ENCODE results near the gene CRTC2.

Gene CRTC2

DNA sequence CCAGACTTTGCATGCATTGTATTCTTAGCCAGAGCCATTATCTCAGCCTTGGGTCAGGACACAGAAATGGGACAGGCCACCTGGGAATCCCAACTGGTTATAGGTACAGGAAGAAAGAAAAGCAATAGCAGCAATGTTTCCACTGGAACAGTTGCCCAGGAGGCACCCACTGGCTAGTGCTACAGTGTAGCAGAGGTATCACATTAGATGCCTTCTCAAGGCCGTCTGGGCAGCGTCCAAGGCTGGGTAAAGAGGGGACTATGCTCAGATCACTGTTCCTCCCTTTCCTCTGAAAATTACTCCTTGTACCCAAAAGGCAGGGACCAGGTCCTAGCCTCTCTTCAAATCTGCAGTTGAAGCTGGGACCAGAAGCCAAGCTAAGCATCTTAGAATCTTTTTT, 11.9 kb upstream of the CRTC2 start:
- DNase-seq, result no peak

DNA sequence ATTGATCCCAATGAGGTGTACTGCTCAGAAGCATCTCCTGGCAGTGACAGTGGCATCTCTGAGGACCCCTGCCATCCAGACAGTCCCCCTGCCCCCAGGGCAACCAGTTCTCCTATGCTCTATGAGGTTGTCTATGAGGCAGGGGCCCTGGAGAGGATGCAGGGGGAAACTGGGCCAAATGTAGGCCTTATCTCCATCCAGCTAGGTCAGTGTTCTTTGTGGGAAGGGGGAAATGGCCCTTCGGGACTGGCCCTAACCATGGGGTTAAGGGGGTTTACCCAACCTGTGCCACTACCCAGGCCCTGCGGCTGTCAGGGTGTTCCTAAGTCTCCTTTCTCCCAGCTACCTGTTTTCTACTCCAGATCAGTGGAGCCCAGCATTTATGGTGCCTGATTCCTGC, 10.6 kb upstream of the CRTC2 start:
- no peak for DNase-seq

DNA sequence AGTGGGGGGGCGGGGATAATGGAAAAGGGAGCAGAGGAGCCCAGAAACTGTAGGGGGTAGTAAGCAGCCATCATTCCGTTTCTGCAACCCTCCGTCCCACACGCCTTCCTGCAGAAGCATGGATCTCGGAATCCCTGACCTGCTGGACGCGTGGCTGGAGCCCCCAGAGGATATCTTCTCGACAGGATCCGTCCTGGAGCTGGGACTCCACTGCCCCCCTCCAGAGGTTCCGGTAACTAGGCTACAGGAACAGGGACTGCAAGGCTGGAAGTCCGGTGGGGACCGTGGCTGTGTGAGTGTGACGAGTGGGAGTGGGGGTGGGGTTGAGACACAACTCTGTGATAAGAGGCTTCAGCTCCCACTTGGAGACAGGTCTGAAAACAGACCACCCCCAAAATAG, 10.0 kb upstream of the CRTC2 start:
- DNase-seq, result peak; percentile 19

DNA sequence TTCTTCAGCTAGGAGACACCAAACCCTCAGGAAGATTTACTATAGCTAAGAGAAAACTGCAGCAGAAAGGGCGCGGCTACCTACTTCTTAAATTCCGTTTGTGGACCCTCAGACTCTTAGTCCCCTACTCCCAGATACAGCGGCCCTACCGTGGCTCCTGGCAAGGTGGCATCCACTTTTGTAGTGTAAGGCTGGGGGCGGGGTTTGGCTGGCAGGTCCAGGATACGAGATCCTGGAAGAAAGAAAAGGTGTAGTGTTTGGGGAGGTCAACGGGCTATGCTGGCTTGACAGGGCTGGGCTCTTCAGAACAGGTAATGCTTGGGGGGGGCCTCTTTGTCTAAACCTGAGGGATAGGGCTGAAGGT, 9.6 kb upstream of the CRTC2 start:
- no peak for DNase-seq

DNA sequence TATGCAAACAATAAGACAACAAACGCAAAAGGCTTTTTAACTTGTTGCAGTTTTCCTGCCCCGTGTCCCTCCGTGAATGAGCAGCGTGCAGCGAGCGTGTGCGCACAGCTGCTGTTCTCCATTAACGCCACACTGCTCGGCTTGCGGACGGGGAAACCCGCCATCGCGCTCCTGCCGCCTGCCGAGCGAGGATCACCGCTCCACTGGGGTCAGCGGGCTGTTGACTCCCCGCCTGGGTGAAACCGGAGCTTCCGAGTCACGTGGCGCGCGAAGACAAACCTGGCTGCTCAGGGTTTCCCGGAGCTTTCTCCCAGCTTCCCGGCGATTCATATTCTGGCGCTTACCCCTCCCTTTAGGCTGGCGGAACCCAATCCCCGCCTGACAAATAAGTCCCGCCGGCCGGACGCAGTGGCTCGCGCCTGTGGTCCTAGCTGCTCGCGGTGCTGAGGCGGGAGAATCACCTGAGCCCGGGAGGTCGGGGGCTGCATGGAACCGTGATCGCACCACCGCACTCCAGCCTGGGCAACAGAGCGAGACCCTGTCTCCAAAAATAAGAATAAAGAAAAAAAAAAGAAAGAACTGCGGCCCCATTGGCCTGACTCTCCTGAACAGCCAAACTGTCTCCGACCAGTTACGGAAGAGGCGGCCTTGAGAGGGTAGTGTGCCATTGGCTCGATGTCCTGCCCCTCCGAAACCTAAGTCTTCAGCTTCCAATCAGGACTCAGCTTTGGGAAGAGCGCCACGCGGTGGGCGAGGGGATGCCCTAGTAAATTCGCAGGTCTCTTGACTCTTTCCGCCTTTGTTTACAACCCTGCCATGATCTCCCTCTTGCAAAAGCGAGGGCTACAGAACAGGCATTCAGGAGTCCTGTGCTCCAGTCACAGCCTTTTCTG, 8.9 kb upstream of the CRTC2 start, which contains the start of gene CREB3L4:
Gene CREB3L4, plus strand, starts transcription at position 796 of the 893 bp plus-strand sequence. CDS start 624 bp downstream, outside the sequence.
- DNase-seq, result peak; percentile 99

DNA sequence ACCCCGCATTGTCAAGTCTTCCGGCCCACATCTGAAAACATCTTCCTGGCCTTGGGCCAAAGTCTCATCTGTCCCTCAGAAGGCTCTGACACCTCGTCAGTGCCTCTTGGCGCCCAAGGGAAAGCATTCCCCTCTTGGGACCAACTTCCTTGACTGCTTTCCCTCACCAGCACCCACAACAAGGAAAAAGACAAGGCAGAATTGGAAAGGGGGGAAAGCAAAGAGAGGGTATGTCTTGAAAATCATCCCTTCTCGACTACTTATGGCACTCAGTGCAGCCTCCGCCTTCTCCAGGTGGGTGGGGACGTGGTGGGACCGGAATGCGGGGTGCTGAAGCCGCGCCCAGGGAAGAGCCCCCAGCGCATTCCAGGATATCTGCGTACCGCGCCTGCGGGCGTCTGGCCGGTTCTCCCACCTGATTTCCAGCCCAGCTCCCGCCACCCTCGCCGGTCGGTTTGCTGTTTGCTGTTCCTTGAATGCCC, 5.5 kb upstream of the CRTC2 start:
- no peak for DNase-seq

DNA sequence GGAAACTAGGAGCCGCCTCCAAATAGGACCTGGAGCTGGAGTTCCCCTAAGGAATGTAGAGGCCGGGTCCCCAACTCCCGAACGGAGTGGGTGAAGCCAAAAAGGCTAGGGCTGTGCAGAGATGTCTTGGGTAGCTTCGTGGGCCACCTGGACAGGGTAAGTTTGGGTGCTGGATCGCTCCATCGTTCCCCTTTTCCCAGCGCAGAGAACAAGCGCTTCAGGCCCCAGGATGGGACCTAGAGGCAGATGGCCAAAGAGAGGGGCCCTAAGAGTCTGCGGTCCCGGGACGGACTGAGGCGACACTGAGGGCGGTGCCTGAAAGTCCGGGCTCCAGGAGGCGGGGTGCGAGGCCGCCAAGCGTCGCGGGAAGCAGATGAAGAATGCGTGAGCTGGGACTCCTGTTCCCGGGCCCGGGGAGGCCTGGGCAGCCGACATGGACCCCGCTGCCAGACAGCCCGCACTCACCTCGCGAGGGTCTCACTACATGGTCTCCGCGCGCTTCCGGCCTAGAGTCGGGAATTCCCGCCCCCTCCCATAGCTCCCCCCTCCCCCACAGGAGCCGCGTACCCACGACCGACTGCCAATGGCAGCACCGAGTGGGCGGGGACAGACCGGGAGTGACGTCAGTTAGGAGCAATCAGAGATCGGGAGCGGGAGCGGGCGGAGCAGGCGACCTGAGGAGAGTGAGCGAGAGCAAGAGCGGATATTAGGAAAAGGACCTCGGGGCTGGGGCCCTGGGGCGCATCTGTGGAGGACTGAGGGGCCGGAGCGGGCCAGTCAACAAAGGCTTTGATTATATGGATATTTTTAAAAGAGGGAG, 4.8 kb upstream of the CRTC2 start, which contains the start of gene SLC39A1:
Gene SLC39A1, minus strand, starts transcription at position 508 of the 820 bp plus-strand sequence. CDS start 822 bp downstream, outside the sequence.
- peak; percentile 97 for DNase-seq

DNA sequence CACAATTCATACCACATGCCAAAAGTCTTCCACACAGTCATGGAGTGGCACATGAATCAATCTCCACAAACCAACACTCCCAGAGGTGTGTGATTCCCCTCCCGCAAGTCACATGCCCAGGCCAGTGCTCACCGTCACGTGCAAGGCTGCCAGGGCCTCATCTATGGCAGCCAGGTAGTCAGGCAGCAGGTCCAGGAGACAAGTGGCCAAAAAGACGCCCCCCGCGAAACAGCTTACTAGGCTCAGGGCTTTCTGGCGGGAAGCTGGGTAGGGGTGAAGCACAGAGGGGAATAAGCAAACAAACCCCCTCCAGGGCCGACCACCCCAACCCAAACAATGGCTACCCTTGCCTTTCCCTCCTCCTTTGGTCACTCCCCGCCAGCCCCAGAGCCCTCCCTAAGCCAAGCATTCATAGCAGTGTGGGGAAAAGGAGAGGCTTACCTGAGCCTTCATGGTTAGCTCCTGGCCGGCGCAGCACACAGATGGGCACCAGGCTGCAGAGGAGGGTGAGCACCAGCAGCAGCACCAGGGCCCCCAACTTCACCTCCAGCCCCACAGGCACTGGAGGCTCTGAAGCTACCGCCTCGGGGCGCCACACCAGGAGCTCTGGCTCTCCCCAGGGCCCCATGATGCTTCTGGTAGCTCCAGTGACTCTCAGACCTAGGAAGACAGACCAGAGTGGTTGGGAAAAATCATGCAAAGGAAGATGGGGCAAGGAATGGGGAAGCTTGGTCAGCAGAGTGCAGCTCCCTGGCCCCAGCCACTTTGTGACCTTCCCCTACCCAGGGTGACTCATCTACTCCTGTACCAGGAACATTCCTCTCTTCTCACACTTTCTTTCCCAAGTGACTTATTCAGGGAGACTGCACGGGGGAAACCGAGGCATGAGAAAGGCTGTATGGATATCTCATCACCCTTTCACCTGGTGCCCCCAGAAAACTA, 3.9 kb upstream of the CRTC2 start:
- no peak for DNase-seq

DNA sequence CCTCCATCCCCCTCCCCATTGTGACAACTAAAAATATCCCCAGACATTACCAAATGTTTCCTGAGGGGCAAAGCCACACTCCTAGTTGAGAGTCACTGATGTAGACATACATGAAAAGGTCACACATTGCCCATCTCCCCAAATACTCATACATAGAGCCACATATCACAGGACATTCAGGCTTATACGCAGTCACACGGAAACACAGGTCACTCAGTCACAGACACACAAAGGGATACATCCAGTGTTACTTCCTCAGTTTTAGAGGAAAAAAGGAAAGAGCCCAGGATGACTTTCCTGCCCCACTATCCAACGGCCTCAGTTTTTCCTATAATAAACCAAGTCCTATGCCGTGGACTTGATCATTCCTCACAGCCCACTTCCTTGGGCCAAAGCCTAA, 3.0 kb upstream of the CRTC2 start:
- DNase-seq, result no peak

DNA sequence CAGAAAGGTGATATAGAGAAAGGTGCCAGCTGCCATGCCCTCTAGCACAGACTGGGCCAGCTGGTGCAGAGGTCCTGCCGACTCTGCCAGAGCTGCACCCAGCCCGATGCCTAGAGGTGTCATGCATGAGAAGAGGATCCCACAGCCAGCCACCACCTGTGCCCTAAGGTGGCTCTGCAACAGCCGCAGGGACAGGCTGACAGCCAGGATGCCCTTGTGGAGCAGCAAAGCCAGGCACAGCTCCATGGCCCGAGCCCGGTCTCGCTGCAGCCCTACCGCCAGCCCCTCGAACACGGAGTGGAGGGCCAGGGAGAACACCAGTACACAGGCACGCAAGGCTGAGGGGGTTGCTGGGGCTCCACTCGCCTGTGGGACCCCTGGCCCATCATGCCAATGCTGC, 1.8 kb upstream of the CRTC2 start:
- no peak for DNase-seq

DNA sequence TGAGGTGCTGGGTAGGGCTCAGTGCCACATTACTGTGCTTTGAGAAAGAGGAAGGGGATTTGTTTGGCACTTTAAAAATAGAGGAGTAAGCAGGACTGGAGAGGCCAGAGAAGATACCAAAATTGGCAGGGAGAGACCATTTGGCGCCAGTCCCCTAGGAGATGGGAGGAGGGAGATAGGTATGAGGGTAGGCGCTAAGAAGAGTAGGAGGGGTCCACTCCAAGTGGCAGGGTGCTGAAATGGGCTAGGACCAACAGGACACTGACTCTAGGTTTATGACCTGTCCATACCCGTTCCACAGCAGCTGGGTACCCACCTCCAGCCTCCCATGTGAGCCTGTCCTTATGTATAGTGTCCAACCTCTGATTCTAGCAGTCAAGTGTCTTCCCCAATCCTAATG, 1.0 kb upstream of the CRTC2 start:
- DNase-seq, result peak; percentile 35

DNA sequence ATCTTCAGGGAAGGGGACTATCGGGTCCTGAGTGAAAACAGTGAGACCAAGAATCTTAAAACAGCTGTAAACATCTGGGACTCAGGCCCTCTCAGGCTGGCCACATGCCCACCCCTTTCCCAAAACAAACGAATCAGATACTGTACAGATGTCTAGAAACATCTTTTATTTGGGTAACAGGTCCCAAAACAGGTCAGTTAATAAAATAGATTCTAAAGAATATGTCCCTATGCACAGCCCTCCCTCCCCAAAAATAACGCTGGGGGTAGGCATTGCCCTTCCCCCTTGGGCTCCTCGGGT, 499 bp upstream of the CRTC2 start:
- no peak for DNase-seq

DNA sequence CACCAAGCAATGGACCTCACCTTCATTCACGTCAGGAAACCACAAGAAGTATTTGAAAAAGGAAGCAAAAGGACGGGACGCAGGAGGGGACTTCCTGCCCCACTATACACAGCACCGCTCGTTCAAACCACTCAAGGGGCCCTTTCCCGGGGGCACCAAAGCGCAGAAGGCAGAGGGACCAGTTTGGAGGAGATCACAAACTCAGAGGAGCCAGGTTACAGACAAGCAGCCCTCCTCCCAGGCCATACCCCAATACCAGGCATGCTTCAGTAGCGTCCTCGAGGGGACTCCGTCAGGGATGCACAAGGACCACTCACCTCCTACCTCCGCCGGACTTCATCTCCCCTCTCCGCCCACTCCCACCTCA, 685 bp downstream of the CRTC2 start:
- DNase-seq, result no peak

DNA sequence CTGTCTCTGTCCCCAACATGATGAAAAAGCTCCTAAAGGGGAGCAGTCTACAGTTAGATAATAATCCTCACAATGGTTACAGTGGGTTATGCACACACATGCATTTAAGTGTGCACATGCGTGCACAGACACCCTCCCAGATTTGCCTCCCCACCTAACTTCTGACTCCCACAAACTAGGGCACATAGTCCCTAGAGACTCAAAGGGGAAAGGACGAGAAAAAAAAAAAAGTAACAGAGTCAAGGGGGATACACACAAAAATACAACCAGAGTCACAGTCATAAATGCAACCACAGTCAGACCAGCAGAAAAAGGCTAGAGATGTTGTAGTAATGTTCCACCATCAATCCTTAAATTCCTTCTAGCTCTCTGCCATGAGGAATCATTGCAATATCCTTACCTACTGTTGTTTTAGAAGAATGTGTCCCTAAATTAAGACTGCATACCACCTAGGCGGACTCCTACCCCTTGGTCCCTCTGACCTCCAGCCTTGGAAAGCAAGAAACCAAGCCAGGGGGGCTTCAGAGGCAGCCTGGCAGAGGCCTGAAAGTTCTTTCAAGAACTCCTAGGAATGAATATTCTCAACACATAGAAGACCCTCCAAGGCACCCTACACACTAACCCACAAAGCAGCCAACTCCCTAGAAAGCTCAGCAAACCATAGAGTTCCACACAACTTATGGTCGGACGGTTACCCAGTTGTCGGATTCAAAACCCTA, 1.3 kb downstream of the CRTC2 start:
- no peak for DNase-seq

DNA sequence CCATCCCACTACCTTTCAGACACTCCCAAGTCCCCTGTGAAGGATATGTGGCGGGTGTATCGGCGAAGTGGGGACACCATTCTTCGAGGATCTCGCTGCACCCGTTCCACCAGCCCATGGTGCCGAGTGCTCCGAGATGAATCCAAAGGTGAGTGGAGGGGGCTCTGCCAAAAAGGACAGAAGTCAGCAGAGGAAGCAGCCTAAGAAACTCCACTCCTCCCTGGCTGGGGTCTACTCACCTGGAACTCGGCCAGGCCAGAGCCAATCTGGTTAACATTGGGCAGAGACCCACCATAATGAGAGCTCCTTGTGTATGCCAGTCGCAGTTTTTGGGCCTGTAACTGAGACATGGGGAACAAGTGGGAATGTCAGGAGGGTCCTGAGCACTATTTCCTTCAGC, 3.6 kb downstream of the CRTC2 start:
- DNase-seq, result no peak

DNA sequence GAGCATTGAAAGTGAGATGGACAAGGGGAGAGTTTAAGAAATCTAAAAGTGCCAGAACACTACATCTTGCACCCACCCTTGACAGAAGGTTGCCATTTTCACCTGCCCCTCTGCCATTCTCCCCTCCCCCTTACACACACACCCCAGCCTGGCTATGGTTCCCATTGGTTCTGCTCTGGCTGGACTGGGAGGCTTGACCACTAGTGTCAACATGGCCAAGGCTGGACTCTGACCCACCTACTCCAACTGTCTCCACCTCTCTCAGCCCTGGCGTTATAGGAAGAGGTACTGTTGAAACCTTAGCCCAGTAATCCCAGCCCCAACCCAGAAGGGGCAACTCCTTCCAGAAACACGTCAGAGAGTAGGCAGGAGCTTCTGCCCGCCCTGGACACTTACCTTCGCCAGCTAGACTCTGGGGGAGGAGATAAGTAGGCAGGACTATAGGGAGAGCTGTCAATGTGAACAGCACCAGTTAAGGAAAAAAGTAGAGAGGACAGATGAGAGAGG, 4.5 kb downstream of the CRTC2 start:
- no peak for DNase-seq

DNA sequence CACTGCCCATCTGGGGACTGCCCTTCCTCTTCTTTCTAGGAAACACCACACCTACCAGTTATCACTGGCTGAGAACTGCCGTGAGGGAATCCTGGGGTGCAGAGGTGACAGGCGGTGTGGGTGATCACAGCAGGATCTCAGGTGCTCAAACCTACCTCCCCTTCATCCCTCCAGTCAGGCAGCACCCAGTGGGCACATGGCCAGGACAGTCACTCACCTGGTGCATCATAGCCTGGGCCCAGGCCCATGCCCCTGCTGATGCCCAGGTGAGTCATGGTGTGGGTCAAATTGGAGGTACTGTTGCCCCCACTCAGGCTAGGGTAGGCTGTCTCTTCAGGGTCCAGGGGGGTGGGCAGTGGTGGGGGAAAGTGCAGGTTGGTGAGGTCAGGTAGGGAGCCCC, 6.6 kb downstream of the CRTC2 start:
- DNase-seq, result no peak

DNA sequence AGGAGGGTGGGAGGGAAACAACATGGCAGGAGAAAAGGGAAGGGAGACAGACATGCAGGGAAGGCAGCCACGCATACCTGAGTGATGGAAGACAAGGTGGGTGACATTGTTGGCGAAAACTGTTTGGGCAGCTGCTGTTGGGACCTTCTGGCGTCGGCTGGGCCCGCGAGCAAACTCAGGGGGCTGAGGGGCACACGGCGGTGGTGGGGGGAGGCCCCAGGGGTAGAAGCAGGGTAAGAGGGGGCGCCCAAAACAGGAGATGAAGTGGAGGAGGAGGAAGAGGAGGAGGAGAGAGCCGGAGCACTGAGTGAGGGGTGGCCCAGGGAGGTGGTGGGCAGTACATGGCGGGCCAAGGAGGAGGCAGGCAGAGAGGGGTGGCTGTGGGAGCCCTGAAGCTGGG, 7.2 kb downstream of the CRTC2 start:
- DNase-seq, result no peak

DNA sequence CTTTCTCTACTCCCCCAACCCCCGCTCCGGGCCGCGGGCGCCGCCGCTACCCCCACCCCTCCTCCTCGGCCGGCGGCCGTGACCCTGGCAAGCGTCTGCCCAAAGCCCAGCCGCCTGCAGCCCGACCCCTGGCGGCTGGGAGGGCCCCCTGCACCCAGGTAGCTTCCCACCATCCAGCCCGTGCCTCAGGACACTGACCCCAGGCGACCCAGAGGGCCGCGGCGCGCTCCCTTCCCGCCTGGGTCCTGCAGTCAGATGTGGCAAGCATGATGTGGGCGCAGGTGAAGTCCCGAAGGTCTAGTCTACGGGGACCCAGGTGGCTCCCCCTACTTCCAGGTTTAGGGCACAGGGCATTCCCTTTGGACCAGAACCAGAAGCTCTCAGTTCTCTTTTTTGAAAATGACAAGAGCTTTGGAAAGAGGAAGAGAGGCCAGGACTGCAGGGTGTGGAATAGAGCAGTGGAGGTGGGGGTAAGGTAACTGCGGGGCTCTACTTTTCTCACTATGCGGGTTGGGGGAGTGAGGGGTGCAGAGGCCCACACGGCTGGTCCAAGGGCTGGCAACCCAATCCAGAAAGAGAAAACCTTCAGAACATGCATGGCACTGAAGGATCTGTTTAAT, 11.7 kb downstream of the CRTC2 start, which contains the start of gene DENND4B:
Gene DENND4B, minus strand, starts transcription at position 97 of the 620 bp plus-strand sequence. CDS start 2,344 bp downstream, outside the sequence.
- peak; percentile 84 for DNase-seq

DNA sequence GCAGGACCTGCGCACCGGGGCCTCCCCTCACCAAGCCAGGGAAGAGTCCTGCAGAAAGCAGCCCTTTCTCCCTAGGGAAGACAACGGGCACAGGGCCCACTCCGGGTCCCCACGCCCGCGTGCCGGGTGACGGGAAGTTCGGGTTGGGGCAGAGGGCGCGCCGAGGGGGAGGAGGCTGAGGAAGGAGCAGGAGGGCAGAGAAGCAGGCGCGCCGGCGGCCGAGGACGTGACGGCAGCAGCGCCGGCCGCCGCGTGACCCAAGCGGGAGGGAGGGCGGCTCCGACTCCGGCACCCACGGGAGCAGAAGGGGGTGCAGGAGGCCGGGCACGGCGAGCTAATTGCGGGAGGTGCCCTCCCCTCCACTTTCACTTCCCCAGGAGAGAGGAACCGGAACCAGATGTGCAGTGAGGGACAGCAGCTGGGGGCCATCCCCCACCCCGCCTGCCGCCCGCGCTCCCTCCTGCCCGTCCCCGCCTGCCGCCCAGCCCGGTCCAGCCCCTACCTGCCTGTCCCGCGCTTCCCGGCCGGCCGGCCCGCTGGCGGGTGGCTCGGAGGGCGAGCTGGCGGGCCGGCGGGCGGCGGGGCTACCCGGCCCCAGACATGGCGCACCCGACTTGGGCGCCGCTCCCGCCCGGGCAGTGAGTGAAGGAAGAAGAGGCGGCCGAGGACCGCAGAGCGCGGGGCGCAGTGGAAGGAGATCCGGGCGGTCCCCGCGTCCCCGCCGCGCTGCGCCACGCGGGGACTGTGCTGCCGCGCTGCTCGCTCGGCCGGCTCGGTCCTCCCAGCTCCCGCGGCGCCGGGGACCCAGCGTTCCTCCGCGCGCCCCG, 12.4 kb downstream of the CRTC2 start:
- DNase-seq, result peak; percentile 74

Data from hematopoietic multipotent progenitor cell treated with erythropoietin and hydrocortisone succinate and interleukin-3 and kit ligand, for 8 days (in vitro differentiated cells).